Bone marrow (tissue), 2 donors: ENCODE data around the gene ZFYVE28.
A peak's percentile ranks its signal among the peaks of the same experiment; 100 is the strongest.
"Not testable (repeated sequence)": the region's sequence is repeated elsewhere in the genome, so short reads cannot be mapped to it uniquely, and the experiment has no call there.

Experiments
- DNase-seq, 2 donors: peaks; one replicate each; lab custom pipeline; 2025; lab: John Stamatoyannopoulos, UW

ZFYVE28 gene

DNA sequence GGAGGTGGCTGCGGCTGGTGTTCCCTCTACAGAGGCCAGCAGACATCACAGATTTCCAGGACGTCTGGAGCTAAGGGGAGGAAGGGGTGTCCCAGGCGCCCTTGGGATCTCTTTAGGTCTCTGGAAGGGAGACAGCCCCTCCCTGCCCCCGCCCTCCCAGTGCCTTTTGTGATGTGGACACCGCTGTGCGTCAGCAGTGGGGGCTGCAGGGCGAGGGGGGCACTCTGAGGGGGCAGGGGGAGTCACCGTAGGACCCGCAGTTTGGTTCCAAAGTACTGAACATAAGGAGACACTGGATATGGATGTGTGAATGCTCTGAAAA lies 130.9 kb downstream of the ZFYVE28 start:
- DNase-seq, result no peak

DNA sequence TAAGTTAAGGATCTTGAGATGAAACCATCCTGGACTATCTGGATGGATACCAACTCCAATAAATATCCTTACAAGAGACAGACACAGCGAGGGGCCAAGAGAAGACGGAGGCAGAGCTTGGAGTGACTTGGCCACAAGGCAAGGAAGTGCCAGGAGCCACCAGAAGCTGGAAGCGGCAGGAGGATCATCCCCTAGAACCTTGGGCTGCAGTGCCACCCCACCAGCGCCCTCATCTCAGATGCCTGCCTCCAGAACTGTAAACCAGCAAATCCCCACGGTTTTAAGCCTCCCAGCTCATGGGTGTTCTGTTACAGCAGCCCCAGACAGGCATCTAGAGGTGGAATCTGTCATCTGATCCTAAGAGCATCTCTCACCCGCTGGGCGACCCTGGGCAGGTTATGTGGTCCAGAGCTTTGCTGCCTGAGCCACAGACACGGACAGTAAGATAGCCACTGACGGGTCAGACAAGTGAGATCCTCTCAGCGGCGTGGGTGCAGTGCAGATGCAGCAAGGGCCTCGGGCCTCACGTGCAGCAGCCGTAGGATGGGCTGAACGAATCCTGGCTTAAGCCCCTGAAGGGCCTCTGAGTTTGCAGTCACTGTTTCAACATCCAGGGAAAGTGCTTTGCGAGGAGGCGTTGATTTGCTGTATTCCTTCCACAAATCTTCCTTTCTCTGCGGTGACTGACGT lies 131.4 kb downstream of the ZFYVE28 start:
- DNase-seq, result no peak

DNA sequence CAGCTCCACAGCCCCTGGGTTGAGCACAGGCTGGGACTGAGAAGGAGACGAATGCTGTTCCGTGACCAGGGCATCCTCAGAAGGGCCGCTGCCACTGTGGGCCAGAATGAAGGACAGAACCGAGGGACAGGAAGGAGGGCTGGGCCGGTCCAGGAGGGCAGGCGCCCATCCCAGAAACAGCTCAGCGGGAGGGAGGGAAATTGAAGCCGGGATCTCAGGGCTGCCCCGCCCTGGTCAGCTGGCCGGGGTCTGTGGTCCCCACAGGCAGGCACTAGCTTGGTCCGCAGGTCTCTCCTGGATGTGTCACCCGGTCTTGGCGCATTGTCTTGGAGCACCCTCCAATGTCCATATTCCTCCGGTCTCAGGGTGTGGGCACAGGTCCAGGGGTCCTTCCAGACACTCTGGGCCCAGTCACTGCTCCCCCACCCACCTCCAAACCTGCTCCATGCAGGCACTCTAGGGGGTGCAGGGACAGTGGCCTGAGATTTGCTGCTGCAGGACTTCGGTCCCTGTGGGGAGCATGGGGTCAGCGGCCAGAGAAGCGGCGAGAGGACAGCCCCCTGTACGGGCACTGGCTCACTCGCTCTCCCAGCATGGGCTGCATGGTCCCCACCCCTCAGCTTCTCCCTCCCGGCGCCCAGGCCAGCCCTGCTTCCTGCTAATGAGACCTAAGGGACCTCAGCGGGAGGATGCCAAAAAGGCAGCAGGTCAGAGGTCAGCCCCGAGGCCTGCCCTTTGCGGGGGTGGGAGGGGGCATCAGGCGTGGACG lies 132.6 kb downstream of the ZFYVE28 start:
- DNase-seq, result no peak

DNA sequence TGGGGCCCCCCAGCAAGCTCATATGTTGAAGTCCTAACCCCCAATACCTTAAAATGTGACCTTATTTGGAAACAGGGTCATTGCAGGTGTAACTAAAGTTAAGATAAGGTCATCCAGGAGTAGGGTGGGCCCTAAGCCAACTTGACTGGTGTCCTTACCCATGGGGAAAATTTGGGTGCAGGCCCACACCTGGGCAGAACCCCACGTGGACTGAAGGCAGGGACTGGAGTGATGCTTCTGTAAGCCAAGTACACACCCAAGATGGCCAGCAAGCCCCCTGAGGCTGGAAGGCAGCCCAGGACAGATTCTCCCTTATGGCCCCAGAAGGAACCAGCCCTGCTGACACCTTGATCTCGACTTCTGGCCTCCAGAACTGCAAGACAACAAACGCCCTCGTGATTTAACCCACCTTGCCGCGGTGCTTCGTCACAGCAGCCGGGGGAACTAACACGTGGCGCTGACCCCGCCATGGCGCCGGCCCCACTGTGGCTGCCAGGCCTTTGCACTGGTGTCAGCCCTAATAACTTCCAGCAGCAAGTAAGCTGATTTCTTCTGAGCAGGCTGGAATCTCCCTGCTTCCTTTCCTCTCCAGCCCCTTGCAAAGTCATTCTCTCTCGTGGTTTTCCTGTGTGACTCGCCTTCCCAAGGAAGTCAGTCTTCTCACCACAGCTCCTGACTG lies 133.4 kb downstream of the ZFYVE28 start:
- no peak for DNase-seq

DNA sequence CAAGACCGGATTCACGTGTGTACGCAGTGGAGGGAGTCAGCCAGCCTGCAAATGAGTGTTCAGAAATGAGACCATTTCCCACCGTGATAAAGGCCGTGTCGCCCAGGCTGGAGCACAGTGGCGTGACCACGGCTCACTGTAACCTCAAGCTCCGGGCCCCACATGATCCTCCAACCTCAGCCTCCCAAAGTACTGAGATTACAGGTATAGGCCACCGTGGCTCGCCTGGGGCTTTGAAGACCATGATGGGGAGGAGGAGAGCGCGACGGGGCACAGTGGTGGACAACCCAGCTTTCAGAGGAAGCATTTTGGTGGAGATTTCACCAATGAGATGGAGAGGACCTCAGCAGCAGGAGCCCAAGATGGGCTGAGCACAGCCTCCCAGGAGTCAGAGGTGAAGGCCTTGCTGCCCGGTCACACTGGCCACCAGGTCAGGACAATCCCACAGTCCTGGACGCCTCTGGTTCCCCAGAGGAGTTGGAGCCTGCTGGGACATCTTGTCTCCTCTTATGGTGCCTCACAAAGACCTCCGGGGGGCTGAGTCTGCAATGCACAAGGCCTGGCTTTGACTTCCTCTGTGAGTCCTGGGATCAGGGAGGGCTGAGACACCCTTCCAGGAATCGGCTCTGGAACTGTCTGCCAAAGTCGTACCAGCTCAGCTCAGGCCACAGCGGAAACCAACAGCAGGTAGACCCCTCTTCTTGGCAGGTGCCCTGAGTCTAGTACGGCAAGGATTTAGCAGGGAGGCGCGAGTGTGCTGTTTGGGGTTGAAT lies 134.1 kb downstream of the ZFYVE28 start:
- DNase-seq, result no peak

DNA sequence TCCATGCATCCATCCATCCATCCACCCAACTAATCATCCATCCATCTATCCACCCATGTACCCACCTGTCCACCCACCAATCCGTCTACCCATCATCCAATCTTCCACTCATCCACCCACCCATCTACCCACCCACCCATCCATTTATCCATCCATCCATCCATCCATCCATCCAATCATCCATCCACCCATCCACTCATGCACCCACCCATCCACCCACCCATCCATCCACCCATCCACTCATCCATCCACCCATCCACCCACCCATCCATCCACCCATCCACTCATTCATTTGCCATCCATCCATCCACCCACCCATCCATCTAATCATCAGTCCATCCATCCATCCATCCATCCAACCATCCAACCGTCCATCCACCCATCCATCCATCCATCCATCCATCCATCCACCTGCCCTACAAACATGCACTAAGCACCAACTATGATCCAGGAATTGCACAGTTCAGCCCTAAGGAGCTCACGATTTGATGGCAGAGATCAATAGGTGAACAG lies 135.2 kb downstream of the ZFYVE28 start:
- no peak for DNase-seq

DNA sequence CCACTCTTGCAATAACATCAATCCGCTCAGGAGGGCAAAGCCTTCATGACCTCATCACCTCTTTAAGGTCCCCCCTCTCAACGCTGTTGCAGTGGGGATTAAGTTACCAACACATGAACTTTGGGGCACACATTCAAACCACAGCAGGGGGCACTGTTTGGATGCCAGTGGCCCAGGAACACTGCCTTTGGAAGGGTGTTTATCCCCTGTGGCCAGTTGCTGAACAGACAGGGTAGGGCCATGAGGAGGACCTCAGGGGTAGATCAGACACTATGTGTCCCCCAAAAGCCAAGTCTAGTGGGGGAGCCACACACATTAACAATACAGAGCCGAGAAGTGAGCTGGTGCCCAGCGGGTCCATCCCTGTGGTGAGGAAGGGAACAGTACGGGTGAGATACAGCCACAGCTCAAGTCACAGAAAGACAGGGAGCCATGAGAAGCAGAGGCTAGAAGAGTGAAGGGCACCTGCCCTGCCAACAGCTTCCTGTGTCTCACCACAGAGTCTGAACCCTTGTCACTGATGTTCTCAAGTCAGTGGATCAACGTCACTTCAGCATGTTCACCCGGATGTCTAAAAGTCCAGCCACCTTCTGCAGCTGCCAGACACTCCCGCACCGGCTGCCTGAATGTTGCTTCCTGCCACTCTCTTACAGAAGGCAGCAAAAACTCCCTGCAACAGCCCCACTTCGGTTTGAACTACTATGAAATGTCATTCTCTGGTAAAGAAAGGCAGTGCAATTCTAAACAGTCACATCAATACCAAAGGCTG lies 136.7 kb downstream of the ZFYVE28 start:
- peak in 1 of 2 donors; percentile 97 for DNase-seq

DNA sequence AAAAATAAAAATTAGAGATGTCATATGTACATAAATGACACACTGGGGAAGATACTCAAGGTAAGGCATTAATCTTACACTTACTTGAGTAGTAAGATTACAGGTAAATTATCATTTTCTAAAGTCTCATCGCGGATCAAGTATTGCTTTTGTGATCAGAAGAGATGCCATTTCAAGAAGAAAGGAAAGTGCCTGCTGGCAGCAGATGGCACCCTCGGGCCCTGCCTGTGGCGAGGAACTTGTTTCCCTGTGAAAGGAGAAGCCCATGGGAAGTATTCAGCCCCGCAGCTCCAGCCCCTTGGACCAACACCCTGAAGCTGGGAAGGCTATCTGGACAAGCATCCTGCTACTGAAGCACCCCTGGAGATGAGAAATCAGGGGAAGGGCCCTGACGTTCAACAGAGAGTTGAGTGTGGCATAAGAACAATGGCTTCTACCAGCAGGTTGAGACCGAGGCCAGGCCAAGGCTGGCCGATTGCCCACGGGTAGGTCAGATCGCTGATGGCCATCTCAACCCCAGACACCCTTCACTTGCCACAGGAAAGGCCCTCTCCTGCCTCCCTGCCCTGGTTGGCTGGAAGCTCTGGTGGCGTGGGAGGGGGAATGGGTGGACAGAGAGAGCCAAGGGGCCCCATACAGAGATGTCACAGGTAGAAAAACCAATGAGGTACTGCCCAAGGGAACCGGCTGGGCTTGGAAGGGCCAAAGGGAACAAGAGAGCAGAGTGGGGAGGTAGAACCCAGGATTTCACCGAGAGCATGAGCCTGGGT lies 137.7 kb downstream of the ZFYVE28 start:
- no peak for DNase-seq

DNA sequence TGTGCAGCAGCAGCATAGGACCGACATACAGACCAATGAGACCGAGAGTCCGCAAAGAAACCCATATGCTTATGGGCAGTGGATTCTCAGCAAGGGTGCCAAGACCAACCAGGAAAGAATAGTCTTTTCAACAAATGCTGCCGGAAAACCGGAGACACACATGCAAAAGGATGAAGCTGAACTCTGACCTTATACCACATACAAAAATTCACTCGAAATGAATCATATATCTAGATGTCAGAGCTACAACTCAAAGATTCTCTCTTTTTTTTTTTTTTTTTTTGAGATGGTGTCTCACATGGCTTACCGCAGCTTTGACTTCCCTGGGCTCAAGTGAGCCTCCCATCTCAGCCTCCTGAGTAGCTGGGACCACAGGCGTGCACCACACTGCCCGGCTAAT lies 140.5 kb downstream of the ZFYVE28 start:
- DNase-seq, result no peak

DNA sequence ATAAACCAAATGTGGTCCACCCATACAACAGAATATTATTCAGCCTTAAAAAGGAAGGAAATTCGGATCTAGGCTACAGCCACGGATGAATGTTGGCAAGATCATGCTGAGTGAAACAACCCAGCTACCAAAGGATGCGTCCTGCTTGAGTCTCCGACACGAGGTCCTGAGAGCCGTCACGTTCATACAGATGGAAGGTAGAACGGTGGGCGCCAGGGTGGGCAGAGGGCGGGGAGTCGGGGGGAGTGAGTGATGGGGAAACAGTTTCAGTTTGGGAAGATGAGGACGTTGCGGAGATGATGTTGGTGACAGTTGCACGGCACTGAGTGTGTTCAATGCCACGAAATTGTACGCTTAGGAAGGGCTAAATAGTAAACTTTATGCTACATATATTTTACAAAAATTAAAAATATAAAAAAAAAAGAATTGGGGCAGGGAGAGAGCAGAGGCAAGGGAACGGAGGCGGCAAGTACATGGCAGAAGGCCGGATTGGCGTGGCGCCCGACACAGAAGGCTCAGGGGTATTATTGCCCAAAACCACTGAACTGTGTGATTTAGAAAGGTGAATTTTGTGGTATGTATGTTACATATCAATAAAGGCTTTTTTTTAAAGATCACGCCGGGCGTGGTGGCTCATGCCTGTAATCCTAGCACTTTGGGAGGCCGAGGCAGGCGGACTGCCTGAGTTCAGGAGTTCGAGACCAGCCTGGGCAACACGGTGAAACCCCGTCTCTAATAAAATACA lies 141.7 kb downstream of the ZFYVE28 start:
- no peak for DNase-seq

DNA sequence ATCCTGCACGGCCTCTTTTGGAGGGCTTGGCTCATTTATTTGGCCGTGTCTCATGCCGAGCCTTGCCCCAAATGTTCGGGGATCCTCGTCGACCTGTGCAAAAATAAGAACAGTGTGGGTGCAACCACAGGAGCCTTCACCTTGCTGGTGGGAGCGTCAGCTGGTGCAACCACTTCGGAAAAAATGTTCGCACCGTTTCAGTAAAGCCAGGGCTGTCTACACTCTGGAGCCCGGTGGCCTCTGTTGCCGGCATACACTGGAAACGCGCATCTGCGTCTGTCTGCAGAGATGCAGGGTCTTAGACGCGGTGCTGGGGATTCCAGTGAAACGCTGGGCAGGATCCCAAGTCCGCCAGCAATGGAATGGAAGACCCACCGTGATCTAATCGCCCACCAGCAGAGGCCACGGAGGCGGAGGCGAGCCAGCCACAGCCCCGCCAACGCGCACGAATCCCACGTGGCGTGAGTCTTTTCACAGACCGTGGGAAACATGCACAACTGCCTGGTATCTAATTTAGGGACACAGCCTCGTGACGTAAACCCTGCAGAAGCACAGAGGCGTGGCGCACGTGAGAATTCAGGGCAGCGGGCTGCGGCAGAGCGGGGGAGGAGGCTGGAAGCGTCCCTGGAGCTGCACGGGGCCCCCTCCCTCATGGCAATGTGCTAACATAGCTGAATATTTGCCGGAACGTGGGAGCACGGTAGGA lies 142.7 kb downstream of the ZFYVE28 start:
- no peak for DNase-seq

DNA sequence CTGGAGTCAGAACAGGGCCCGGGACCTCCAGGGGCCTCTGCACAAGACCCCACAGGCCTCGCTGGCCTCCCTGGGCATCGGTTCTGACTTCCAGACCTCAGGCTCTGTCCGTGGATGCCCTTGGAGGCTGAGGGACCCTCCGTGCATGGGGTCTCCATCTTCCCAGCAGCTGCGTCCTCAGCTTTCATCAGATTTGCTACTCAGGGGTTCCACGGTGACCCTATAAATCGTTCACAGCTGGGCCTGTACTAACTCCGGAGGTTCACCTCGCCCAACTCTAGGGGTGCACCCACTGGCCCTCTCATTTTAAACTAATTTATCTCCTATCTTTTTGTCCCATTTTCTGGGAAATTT lies 143.4 kb downstream of the ZFYVE28 start:
- not testable (repeated sequence) for DNase-seq

DNA sequence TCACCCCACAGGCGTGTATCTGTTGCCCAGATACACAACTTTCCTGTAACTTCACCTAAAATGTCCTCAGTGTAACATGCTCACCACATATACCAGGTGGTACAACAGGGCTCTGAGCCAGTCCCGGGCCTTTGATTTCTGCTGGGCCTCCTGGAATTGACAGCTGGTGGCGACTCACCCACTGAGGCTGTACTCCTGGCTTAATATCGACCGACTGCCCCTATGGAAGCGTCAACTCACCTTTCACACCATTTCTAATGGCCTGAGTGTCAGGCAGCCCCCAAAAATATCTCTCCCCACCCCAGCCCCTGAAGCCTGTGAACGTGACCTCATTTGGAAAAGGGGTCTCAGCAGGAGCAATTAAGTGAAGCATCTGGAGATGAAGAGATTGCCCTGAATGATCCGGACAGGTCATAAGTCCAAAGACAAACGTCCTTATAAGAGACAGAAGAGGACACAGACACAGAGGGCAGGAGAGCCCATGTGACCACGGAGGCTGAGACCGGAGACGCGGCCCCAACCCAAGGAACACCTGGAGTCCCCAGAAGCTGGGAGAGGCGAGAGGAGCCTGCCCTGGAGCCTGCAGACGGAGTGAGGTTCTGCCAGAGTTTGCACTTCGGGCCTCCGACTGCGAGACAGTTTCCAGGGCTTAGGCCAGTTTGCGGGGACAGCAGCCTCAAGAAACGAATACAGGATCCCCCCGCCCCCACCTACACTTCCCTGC lies 144.0 kb downstream of the ZFYVE28 start:
- no peak for DNase-seq

DNA sequence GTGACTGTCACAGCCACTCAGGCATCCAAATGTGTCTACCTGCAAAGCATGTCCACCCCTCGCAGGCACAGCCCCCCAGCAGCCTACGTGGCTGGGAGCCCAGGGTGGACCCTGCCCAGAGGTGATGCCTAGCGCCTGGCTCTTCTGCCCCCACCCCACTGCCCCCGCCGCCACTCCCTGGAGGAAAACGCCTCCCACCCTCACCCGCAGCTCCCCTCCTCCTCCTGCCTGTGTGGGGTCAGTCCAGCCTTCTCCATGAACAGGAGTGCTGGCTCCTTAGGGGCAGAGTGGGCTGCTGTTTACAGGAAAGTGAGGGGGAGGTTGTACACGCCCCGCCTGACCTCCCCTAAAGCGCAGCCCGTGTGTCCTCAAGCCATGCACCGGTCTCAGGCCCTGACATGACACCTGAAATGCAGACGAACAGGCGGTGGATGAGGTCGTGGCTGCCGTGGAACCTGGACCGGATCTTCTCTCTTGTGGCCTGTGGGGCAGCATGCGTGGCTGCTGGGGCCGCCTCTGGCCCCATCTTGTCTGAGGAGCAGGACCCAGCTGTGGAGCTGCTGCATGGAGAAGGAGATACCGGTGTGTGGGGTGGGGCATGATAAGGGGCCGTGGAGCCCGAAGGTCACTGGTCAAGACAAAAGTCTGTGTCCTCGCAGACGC lies 144.7 kb downstream of the ZFYVE28 start:
- no peak for DNase-seq

DNA sequence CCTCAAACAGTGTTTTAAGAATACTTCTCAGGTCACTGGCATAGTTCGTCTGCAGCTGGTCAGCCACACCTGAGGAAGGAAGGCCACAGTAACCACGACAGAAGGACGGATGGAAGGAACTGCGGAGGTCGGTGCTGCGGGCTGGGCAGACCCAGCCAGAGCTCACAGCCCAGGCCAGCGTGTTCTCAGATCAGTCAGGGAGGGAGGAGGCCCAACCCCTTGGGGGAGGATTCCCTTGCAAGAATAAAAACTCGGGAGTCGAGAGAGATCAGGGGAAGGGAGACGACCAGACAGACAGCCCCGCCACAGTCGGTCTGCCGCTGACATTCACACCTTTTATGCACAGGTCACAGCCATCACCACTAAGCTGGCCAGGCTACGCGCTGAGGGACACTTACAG lies 145.2 kb downstream of the ZFYVE28 start:
- DNase-seq, result no peak

DNA sequence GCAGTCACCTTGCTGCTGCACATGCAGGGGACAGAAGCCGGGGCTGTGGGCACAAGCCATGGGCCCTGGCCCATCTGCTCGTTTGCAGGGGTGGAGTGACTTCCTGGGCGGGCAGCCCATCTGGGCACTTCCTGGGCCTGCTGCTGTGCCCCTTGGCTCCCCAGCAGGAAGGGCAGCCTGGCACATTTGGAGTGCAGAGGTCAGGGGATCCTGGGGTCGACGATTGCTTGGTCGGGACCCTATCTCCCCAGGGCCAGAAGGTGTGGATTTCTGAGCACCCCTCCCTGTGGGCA lies 145.7 kb downstream of the ZFYVE28 start:
- no peak for DNase-seq

DNA sequence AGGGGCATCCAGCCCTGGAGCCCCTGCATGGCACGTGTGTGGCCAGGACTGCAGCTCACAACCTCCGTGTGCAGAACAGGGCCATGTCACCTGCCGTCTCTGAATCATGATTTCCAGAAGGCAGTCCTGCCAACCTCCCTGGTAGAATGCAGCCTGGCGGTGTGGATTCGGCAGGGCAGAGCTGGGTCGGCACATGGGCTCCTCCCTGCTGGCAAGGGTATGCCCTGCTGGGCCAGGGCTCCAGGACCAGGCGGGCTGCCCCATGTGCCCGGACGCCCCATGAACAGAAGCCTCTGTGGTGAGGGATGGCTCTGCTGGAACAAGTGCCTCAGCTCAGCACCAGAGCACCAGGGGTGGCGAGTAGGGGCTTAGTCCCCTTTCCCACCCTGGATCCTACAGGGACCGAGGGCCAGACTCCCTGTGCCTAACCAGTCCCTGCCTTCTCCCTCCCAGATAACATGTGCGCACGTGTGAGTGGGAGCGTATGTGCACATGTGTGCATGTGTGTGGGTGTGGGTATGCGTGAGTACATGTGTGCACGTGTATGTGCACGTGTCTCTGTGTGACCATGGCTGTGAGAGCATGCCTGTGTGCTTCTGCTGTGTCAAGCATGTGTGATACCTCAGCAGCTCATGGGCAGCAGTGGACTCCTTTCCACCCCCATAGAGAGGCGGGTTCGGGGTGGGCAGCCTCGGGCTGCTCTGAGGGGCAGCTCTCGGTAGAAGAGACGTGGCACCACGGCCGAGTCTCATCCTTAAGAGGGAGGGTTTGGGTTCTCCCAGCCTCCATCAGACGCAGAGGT lies 146.2 kb downstream of the ZFYVE28 start:
- no peak for DNase-seq
